GM19023 (cell line): ENCODE data around the gene RTN4R.

ENCODE experiments used
- ATAC-seq: cut with Tn5 transposase; IDR thresholded peaks from one replicate; pipeline ENCODE4 v1.9.1; 2021; ENCODE audit warnings: mild to moderate bottlenecking, moderate library complexity; ENCODE audit not compliant: unreplicated experiment

RTN4R gene

DNA sequence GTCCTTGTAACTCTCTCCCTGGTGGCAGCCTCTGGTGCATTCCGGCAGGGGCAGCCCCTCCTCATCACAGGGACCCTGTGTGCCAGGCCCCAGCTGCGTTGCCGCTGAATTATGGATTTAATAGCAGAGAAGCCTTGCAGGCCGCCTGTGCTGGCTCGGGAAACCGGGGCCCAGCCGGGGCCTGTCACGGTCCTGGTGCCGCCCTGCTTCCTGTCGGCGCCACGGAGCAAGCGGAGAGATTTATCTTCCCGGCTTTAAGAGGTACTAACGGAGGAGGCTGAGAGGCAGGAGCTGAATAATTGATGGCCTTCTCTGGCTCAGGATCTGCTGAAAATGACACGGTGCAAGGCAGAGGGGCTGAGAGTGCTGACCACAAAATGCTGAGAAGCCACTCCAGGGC is 63.3 kb downstream of the RTN4R start:
- no peak for ATAC-seq

DNA sequence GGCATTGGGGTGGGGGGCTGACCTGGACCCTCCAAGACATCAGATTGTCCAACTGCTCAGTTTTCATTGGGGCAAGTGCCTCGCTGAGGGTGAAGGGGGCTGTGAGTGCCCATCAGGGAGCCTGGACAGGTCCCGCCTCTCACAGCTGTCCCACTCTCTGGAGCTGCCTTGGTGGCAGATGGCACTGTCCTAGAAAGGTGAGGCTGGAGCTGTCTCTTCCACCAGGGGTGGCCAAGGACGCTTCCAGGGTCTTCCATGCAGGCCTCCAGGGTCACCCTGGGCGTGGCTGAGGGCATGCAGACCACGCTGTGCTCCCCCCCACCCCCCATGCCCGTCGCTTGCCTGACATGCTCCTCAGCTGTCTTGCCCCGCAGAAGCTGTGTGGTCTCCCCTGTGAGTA is 63.8 kb downstream of the RTN4R start:
- no peak for ATAC-seq

DNA sequence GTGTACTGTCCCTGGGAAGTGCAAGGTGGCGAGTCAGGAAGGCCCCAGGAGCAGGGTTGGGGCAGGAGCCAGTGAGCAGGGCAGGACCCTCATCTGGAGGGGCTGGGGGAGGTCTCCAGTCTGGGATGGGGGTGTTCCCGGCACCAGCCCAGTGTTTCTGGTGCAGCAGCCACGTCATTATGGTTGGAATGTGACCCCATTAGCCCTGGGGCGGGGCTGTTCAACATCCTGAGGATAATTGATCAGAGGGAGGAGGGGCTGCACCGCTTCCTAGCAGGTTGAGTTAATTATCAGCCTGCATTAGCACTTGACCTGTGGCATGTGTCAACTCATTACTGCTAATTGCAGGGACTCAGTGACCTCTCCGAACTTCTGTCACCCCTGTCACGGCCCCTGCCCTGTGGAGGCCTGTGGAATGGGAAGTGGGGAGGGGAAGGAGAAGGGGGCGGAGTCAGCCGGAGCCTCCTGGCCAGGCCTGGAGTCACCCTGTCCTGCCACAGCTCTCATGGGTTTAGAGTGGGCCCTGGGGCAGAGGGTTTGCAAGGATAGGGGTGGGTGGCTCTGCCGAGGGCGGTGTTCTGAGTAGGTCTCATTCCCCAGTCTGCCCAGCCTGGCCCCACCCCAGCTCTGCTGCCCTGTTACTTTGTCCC is 64.4 kb downstream of the RTN4R start:
- ATAC-seq = no peak

DNA sequence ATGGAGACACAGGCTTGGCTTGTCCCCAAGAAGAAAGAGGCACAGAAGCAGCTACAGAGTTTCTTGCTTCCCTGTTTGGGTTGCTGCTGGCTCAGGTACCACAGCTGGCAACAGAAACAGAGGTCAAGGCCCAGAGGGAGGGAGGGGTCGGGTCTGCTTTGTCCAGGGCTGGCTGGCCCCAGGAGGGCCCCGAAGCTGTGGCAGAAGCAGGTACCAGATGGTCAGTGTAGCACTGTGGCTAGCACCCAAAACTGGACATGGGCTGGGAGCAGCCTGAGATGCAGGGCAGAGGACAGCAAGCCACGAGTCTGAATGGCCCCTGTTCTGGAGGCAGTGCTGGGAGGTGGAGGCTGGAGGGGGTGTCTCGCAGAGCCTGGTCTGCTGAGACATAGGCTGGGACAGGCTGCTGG is 65.0 kb downstream of the RTN4R start:
- no peak for ATAC-seq

DNA sequence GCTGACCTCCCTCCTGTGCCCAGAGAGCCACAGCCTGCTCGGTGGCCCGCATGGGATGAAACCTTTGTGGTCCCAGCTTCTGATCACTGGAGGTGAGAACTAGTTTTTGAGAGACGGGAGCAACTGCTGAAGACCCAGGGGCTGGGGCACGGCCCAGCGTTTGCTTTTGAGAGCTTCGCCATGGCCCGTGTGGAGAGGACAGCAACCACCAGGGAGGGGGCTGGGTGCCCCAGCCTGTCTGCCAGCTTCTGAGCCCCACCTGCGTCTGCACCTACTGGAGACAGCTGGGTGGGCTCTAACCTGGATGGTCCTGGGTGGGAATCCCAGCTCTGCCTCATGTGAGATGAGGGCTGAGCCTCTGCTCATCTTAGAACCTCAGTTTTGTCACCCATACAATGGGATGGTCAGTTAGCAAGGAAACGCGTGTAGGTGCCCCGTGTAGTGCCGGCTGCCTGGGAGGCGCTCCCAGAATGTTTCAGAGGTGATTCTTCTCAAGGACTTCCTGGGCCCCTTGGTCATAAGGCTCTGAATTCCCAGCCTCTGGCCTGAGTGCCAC is 66.2 kb downstream of the RTN4R start:
- ATAC-seq = no peak

DNA sequence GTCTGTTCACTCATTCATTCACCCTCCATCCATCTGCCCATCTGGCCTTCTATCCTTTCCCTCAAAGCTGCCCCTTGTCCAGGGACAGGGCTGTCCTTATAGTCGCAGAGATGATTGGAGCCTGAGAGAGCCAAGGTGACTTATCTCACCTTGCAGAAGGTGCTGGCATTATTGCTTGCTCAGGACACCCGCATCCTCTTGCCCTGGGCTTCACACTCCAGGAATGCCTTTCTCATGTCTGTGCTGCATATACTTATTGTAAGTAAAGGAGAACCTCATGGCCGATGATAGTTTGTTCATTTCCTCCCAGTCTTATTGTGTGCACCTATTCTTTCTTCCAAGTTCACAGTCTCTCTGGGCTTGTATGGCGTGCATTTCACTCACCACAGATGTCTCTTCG is 68.2 kb downstream of the RTN4R start:
- no peak for ATAC-seq

DNA sequence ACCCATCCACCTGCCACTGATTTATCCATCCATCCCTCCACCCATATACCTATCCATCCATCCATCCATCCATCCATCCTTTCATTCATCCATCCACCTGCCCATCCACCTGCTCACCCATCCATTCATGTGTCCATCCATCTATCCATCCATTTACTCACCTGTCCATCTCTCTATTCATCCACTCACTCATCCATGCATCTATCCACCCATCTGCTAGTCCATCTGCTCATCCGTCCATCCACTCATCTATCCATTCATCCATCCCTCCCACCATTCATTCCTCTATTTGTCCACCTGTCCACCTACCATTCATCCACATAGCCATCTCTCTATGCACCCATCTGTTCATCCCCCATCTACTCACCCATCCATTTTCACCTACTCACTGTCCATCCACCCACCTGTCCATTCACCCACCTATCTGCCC is 68.7 kb downstream of the RTN4R start:
- no peak for ATAC-seq

DNA sequence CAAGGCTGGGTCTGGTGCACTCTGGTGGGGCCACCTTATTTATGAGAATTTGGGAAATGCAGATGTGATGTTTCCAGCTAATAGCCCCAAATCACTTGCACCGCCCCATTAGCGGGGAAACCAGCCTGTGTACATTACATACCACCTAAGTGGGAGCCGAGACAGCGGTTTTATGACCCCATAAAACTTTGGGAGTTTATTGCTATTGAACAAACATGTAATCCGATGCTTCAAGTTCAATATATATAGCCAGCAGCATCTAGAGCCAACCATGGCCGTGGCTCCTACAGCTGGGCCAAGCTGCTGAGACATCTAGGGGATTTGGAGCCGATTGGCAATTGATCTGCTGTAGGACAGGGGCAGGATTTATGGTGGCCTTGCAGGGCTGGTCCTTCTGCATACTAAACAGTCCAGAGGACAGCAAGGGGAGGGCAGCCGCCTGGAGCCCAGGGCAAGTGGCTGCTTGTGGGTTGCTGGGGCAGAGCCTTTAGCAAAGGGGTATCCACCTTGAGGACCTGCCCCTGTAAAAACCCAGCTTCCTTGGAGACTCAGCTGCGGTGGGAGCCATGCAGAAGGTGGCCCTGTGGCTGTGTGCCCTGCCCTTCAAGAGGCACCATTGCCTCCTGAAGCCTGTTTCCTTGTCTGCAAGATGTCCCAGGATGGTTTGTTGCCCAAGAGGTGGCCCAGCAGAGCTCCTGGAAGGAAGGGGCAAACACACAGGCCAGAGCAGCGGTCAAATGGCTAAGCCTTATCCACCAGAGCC is 69.4 kb downstream of the RTN4R start:
- no peak for ATAC-seq

DNA sequence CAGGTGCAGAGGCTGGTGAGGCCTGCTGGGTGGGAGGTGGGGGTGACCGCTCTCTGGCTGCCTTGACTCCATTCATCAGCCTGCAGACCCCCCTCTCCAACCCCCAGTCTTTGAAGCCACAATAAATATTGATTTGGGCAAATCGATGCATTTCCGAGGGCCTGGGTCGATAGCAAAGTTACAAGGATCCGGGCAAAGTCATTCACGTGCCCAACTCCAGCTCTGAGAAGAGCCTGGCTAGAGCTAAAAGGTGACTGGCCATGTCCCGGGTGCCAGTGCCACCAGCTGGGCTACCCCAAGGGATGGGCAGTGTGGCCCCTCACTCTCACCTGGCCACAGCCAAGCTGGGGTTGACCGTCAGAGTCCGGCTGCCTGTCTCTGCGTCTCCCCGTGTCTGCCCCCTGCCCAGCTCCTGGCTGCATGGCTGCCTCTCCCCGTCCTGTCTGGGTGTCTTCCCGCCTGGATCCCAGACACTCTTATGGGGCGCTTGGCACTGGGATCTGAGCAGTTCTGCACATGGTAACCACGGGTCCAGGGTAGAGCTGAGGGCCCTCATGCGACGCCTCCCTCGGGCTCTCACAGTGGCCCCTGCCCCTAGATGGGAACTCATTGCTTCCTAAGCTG is 70.6 kb downstream of the RTN4R start:
- no peak for ATAC-seq

DNA sequence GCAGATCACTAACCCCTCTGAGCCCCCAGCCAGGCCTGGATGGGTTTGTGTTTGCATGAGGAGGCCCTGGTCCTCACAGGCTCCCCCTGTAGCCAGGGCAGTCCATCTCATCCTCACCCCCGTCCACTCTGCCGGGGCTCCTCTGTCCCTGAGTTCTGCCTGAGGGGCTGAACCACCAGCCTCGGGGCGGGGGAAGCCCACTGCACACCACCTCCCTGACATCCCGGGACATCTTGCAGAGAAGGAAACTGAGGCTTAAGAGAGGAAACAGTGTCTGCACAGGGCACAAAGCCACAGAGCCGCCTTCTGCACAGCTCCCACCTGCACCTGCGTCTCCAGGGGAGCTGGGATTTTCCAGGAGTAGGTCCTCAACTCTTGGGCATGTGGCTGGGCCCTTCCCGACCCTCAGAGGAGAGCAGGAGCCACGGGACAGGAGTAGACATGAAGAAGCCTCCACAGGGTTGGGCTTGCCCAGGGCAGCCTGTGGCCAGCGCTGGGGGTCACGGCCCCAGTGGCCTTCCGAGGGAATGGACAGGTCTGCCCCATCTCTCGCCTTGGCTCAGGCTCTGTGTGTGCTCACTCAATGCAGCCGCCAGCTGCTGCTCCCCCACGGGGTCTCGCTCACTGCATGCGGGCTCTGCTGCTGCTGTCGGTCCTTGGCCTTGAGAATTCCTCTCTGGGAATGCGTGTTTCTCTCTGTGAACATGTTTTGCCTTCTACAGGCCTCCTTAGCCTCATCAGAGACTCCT is 71.8 kb downstream of the RTN4R start:
- ATAC-seq = no peak

DNA sequence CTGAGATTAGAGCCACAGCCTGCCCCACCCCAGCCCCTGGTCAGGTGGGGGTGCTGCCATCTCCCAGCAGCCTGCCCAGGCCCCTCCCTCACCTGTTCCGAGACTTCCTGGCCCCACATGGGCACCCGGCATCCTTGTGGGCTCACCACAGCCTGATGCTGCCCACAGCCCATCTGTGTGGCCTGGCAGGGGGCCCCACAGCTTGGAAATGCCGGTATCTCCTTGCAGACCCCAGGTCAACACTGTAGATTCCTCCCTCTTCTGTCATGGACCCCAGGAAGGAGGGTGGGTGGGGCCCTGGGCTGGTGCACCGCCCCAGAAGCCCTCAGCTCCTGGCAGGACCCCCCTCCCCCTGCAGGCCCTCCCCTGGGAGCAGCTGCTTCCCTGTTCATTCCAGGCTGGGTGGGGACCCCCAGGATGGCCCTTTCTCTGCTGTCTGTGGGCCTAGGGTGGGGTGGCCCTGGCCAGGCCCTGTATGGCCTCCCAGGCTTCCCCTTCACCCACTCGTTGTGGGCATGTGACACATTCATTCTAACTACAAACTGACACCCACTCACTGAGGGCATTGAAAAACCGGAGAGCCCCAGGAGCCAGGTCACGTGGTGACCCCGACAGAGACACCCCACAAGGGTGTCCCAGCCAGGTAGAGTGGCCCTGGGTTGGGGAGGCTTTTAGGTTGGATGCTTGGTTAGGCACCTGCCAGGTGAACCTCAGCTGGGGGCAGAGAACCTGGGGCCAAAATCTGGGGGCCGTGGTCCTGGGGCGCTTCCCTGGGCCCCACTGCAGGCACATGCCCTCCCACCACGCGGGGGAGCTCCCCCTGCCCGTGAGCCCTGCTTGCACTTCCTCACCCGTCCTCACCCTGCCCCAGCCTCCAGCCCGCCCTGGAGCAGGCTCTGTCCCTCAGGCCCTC is 73.2 kb downstream of the RTN4R start:
- no peak for ATAC-seq

DNA sequence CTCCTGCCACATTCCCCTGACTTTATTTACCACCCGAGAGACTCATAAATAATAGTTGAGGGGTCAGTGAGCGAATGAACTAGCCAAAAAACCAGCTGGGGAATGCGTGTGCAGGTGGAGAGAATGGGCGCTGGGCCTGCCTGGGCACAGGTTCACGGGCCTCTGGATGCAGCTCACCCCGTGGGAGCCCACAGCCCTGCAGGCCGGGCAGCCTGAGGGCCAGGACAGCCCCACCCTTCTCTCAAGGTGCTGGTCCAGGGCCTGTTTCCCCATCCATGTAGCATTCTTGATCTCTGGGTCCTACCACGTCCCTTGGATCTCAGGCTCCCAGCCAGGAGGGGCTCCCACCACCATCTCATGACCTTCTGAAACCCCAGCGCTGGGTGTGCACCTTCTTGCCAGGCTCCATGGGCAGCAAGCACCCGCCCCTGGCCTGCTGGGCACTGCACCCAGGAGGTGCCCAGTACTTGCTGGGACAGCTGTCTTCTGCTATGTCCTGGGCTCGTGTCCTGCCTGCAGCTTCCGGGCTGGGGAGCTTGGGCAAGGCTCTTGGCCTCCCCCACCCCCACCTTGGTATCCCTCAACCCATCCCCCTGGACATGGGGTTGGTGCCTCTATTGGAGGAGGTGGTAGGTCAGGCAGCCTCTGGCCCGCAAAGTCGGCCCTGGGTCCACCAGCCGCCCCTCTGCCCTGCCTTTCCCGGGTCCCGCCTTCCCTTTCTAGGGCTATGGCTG is 74.2 kb downstream of the RTN4R start:
- no peak for ATAC-seq

DNA sequence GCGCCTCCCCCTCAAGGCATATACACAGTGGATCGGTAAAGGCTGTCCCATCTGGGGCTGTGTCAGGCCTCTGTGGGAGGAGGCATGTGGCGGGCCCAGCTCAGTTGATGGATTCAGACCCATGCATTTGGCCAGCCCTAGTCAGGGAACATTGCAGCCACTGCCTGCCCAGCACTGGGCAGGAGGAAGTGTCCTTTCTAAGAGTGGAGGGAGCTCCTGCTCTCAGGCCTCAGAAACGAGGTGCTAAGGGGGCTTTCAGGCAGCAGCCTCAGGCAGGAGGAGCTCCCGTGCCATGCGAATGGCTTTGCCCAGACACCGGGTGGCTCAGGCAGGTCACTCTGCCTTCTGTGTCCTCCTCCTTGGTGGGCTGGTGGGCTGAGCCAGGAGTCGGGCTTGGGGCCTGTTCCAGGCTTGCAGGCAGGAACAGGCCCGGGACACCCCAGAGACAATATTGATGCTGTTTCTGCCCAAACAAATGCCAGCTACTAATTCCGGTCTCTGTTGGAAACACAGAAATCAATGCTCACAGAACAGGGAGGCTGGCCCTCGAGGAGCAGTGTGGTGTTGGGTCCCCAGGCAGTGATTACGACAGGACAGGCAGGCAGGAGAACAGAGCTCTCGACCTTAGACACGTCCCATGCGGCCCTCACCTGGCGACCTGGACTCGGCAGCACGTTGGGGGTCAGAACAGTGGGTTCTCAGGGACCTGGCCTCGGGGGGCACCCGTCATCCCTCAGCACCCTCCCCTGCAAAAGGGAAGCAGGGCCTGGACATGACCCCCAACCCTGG is 75.0 kb downstream of the RTN4R start:
- ATAC-seq = no peak

DNA sequence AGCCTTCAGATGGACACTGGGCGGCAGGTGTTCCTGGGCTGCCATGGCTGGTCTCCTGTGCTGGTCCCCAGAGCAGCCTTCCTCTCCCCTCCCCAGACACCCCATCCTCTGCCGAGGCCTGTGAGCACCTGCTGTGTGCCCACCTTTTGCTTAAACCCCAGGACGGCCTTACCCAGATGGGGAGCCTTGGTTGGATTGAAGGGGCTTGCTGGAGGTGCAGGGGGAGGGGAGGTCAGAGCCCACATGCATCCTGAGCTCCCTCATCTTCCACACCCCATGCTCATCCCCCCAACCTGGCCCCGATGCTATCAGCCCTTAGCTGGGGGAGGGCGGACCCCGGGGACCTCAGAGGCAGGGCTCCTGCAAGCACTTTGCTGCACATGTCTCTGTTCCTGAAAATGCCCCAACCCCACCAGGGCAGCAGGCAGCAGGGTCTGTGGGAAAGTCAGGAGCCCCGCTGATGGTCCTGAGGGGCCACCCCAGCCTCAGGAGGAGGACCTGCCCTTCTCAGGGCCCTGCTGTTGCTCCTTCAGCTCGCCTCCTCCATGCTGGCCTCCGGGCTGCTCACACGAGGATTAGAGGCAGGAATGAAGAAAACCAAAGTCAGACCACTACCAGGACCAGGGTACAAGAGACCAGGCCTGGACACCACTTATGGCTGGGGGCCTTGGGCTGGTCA is 75.7 kb downstream of the RTN4R start:
- no peak for ATAC-seq

DNA sequence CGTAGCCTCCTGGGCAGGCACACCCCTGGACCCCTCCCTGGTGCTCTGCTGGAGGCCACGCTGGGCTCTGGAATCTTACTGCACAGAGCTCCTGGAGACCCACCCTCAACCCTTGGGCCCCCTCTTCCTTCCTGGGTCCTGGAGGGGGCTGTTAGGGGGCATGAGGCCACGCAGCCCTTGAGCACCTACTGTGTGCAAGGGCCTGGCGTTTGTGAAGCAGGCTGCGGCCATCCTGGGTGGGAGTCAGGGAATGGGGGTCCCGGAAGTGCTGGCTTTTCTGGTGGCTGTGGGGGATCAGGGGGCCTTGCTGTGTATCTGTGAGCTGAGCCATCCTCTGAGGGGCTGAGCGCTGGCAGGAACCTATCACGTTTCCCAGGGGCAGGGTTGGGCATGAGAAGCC is 76.3 kb downstream of the RTN4R start:
- no peak for ATAC-seq
